Transverse colon (tissue), 4 donors: ENCODE measurements around the gene EIF5A.

ENCODE experiments used
- EP300 ChIP-seq: sonication (generic); formaldehyde crosslinking; IDR thresholded peaks from one replicate; pipeline ENCODE4 v1.6.1; 2017; ENCODE audit warnings: antibody characterized with exemption, low read depth
- POLR2AphosphoS5 ChIP-seq, 3 donors: sonication (generic); formaldehyde crosslinking; IDR thresholded peaks; one replicate each; pipeline ENCODE4 v1.6.1; 2016; ENCODE audit warnings: antibody characterized with exemption in 3 of 3
- TF ChIP-seq, protein P1 (sequence below), 5 experiments: fragments of 200-600 bp in 3 of 5; fragments of 450-650 bp in 2 of 5; sonication (generic) in 3 of 5; IDR thresholded peaks; 1 replicate in 2 of 5; 2 replicates in 3 of 5; pipeline ENCODE4 v1.5.1; 2016 to 2017; ENCODE audit warnings: antibody characterized with exemption in 5 of 5, inconsistent platforms in 3 of 5, mild to moderate bottlenecking in 2 of 5, moderate library complexity in 1 of 5

DNA sequence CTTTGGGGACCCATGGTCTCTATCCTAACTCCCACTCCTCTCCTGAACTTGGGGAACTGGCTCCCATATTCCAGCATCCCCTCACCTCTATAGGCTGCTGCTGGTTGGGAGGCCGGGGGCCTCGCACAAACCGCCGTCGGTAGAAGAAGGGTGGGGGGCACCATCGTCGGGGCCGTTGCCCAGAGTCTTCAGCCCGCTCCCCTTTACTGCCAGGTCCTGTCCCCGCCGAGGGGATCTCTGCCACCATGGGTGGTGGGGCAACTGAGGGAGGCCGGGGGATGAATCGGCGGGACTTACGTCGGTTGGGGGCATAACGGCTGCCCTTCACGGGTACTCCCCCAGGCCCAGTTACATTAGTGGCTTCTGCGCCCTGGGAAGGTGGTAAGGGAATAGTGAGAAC lies 17.3 kb upstream of the EIF5A start:
- TF ChIP-seq EP300 (no peak), POLR2AphosphoS5 (IDR thresholded peaks at IDR 0.05) (no peak)
- TF ChIP-seq, protein P1, sequence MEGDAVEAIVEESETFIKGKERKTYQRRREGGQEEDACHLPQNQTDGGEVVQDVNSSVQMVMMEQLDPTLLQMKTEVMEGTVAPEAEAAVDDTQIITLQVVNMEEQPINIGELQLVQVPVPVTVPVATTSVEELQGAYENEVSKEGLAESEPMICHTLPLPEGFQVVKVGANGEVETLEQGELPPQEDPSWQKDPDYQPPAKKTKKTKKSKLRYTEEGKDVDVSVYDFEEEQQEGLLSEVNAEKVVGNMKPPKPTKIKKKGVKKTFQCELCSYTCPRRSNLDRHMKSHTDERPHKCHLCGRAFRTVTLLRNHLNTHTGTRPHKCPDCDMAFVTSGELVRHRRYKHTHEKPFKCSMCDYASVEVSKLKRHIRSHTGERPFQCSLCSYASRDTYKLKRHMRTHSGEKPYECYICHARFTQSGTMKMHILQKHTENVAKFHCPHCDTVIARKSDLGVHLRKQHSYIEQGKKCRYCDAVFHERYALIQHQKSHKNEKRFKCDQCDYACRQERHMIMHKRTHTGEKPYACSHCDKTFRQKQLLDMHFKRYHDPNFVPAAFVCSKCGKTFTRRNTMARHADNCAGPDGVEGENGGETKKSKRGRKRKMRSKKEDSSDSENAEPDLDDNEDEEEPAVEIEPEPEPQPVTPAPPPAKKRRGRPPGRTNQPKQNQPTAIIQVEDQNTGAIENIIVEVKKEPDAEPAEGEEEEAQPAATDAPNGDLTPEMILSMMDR (IDR thresholded peaks at IDR 0.05): no peak
